Right lung (tissue), 5 donors: Measurements from ENCODE around the gene TNS1. TPM values are rescaled to one million over a fixed set of nuclear protein-coding genes. Genes with fewer than 3 reads are reported as not detected.

Experiments
- DNase-seq, 2 donors: peaks; one replicate each; pipeline ENCODE4 v3.0.0-alpha.2; 2013
- polyA plus RNA-seq, 5 donors: library from polyadenylated mRNA; unstranded; fragments of 120-200 nt; gene quantifications; one replicate each; pipeline versions ENCODE4 v1.2.1 to v1.2.3, GENCODE V29; 2013; ENCODE audit warnings: inconsistent platforms in 1 of 5, low replicate concordance in 1 of 5; ENCODE audit not compliant: insufficient read length in 5 of 5, insufficient read depth in 1 of 5

TNS1 gene
- polyA plus RNA-seq, 5 donors: 113 to 196 (median 125) TPM

GRCh38 chr2:217834744-217835513, 167.9 kb downstream of the TNS1 start:
- DNase-seq: no peak

GRCh38 chr2:217834057-217834620, 168.7 kb downstream of the TNS1 start:
- no peak for DNase-seq

GRCh38 chr2:217833439-217833838, 169.4 kb downstream of the TNS1 start:
- no peak for DNase-seq

DNA sequence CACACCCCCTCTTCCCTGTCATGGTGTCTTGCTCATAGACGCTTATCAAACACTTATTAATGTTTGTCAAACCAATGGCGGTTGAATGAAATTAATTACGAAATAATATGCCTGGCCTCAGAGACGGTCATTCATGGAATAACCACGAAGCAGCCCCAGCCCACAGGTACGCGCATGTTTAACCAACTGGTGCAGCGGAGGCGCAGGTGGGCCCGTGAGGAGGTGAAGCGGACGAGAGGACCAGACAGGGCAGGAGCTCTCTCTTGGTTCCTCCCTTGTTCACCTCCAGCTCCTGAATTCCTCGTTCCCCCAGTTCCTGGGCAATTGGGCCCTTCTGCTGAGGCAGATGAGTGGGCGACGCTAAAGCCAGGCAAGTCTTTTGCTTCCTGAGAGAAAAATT, 169.8 kb downstream of the TNS1 start:
- no peak for DNase-seq

DNA sequence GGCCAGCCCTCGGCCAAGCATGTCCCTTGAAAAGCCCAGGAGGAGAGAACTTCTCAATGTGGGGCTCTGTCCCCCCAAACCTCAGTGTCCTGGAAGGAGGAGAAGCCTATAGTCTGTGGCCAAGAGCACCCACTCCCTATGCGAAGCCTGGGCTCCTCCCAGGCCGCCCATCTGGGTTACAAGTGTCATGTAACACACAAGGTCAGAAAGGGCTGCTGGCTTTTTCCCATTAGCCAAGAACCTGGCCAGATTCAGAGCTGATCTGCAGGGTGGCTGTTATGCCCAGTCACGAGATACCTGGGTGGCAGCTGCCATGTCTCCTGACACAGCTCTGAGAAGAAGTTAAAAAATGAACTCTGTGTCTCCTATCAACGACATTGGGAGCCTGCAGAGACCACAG, 170.7 kb downstream of the TNS1 start:
- DNase-seq: no peak

DNA sequence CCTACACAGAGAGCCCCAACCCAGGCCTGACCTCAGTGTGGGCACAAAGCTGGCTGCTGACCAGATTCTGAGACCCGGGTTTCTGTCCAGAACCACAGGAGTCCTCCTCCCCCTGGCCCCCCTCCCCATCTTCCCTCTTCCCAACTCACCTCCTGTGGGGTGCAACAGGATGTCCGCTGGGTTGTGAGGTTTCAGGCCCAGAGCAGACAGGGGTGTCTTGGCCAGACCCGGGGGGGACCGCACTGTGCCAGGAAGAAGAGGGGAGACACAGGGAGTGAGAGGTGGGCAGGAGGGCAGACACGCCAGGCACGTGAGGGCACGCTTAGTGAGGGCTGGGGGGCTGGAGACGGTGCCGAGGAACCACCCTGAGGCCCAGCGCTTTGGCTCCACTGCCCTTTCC, 171.5 kb downstream of the TNS1 start:
- no peak for DNase-seq

DNA sequence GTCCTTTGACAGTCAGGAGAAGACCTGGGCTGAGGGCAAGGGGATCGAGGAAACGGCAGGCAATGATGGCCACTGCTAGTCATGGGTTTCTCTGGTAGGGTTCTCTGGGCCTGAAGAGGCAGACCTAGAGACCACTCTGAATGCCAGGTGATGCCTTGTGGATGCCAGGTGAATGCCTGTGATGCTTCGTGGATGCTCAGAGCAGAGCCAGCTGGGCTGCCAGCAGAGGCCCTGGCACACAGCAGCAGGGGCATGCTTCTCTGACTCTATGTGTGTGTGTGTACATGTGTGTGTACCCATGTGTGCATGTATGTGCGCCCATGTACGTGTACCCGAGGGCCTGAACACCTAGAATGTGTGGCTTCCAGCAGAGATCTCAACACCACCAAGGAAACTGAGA, 172.0 kb downstream of the TNS1 start:
- no peak for DNase-seq

GRCh38 chr2:217830061-217830460, 172.7 kb downstream of the TNS1 start:
- no peak for DNase-seq

GRCh38 chr2:217829420-217829819, 173.4 kb downstream of the TNS1 start:
- no peak for DNase-seq

GRCh38 chr2:217828336-217828735, 174.5 kb downstream of the TNS1 start:
- DNase-seq: no peak

DNA sequence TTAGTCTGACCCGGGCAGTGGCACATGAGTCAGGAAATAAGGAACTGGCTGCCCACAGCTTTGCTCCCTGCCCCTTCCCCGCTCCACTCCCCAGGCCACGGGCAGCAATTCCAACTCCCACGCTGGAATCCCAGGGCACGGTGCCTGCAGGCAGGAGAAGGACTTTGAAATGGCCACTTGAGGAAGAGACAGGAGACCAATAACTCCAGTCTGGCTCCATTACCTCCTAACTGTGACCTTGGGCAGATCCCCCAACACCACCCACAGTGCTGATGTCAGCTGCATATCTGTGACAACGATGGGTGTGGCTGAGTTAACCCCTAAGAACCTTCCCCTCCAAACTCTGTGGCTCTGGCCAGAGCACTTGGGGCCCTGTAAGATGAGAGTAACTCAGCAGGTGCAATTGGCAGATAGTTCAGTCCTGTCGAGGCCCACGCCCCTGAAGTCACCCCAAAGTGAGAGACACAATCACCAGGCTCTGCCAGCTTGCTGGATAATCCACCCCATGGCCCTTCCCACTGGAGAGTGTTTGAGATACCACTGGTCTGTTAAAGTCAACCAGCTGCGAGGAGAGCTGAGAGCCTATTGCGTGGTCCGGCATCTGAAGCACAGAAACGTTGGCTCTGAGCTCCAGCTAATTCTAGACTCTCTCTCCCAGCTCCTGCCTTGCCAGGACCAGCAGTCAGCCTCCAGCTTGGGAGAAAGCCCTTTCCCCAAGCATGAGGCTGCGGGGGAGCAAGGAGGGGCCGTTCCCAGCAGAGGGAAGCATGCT, 175.2 kb downstream of the TNS1 start:
- no peak for DNase-seq

- no peak for DNase-seq
Measured at GRCh38 chr2:217826991-217827390, 175.8 kb downstream of the TNS1 start.

DNA sequence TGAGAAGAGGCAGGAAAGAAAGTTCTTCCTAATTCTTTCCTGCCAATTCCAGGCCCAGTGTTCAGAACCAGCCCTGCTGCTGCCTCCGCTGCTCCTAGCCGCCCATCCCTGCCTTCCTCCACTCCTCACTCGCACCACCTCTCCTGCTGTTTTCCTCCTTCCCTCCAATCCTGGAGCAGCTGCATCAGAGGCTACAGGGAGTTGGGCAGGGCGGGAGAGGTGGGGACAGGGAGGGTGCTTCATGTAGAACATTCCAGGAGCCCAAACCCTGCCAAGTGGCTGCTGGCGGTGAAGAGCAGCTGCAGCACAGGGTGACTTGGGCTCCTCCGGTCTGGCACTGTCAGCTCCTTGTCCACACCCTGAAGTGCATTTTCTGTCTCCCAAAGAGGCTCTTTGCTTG, 176.3 kb downstream of the TNS1 start:
- no peak for DNase-seq

- no peak for DNase-seq
Measured at GRCh38 chr2:217825469-217826235, 177.1 kb downstream of the TNS1 start.

DNA sequence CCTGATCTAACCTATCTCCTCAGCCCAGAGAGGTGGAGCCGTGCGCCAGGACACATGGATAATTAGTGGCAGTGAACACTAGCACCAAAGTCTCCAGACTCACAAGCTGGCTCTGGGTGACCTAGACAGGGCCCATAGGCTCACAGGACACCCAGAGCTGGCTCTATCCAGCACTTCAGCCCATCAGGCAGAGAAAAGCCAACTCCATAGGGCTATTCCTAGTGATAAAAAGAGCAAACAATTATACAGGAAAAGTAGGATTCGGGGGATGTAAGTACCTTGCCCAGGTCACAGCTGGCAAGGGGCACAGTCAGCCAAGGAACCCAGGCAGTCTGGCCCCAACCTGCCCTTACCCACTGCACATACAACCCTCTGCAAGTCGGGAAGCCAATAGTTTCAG, 178.6 kb downstream of the TNS1 start:
- no peak for DNase-seq

DNA sequence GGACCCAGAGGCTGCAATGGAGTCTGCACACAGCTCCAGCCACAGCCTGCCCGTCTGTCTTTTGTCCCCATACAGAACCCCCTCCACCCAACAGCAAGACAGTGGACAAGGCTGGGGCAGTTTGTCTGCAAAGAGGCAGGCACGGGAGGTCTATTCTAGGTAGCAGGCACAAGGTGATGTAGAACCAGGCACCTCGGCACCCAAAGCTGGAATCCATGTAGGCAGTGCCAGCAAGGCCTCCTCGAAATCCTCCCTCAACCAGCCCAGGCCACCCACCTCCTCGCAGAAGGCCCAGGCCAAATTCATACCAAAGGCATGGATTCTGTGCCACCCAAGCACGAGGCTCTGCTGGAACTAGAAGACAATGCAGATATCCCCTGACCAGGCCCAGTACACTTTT, 179.2 kb downstream of the TNS1 start:
- DNase-seq: no peak

- DNase-seq: no peak
Measured at GRCh38 chr2:217822296-217823252, 180.2 kb downstream of the TNS1 start.

DNA sequence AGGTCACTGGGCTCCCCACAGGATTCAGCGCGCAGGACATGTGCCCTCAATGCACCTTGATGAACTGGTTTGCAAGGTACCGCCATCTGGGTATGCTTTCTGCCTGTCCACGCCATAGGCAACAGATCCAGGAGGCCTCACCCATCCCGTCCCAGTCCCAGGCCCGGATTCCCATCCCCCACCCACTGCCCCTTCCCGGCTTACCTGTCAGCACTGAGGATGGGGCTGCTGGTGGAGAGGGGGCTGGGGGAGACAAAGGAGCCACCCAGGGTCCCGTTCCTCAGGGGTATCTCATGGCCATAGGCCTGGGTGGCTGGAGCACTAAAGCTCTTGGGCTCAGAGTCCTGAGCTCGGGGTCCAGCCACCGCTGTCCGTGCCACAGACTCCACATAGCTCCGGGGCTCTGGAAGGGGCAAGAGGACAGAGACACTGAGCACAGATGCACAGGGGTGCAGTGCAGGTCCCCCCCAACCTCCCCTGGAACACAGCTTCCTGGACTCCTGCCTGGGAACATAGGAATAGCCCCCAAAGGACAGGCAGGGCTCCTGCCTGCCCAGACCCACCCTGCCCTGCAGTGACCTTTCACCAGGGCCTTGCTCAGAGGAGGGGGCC, 181.2 kb downstream of the TNS1 start:
- DNase-seq: no peak

DNA sequence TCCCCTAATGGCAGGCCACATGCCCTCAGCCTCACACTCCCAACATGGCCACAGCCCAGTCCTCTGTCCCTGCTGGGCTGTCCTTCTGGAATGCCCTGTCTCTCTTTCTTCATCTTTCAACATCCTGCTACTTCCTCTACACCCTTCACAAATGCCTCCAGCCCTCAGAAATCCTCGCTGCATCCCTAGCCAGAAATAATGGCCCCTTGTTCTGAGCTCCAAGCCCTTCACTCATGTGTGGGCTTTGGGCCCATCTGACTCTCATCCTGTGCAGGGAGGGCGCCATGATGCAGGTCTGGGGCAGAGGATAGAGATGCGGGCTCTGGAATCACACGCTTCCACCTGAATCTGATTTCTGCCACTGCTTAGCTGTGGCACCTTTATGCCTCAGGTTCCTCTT, 181.9 kb downstream of the TNS1 start:
- no peak for DNase-seq

GRCh38 chr2:217820091-217820819, 182.5 kb downstream of the TNS1 start:
- no peak for DNase-seq
